AG09319 (cell line): ENCODE data around the gene CCL16.

Source experiments
- DNase-seq: peaks from one replicate; pipeline ENCODE4 v3.0.0-alpha.2; 2010; ENCODE audit warnings: low read depth; ENCODE audit errors: extremely low read depth
- CTCF ChIP-seq: IDR thresholded peaks from 2 replicates; pipeline ENCODE4 v1.5.1; 2011; ENCODE audit warnings: low read depth, mild to moderate bottlenecking, inconsistent platforms, low read length, moderate library complexity

Gene CCL16

GRCh38 chr17:35972066-35972465 lies 9.2 kb downstream of the CCL16 start:
- no peak for TF ChIP-seq CTCF
- DNase-seq, result no peak

GRCh38 chr17:35969558-35970380 lies 11.5 kb downstream of the CCL16 start:
- peak; percentile 47 for DNase-seq
- peak; percentile 76 for TF ChIP-seq CTCF

GRCh38 chr17:35968520-35969054 lies 12.7 kb downstream of the CCL16 start:
- DNase-seq, result no peak
- no peak for TF ChIP-seq CTCF

GRCh38 chr17:35965272-35965671 lies 16.0 kb downstream of the CCL16 start:
- no peak for DNase-seq
- TF ChIP-seq CTCF, result no peak

- no peak for DNase-seq
- no peak for TF ChIP-seq CTCF
Observed at GRCh38 chr17:35963663-35964062, 17.6 kb downstream of the CCL16 start.

GRCh38 chr17:35953720-35954119 lies 27.6 kb downstream of the CCL16 start:
- DNase-seq, result no peak
- TF ChIP-seq CTCF, result no peak

- DNase-seq, result no peak
- TF ChIP-seq CTCF, result no peak
Observed at GRCh38 chr17:35949401-35949800, 31.9 kb downstream of the CCL16 start.
